HG03521 (cell line): ENCODE measurements around the gene MANEAL.
"Not testable (repeated sequence)": the region's sequence is repeated elsewhere in the genome, so short reads cannot be mapped to it uniquely, and the experiment has no call there.

Experiments
- ATAC-seq: cut with Tn5 transposase; IDR thresholded peaks from one replicate; pipeline ENCODE4 v1.9.1; 2021; ENCODE audit warnings: mild to moderate bottlenecking, moderate library complexity; ENCODE audit not compliant: unreplicated experiment

Gene MANEAL, protein sequence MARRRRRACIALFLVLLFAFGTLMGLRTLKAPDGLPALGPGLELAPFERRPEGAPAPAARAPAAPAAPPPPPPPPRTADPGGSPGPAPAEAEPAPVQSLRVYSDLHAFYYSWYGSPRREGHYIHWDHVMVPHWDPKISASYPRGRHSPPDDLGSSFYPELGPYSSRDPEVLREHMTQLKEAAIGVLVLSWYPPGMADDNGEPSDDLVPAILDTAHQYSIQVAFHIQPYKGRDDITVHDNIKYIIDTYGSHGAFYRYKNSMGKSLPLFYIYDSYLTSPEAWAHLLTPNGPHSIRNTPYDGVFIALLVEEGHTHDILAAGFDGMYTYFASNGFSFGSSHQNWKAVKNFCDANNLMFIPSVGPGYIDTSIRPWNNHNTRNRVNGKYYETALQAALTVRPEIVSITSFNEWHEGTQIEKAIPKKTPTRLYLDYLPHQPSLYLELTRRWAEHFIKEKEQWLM

DNA sequence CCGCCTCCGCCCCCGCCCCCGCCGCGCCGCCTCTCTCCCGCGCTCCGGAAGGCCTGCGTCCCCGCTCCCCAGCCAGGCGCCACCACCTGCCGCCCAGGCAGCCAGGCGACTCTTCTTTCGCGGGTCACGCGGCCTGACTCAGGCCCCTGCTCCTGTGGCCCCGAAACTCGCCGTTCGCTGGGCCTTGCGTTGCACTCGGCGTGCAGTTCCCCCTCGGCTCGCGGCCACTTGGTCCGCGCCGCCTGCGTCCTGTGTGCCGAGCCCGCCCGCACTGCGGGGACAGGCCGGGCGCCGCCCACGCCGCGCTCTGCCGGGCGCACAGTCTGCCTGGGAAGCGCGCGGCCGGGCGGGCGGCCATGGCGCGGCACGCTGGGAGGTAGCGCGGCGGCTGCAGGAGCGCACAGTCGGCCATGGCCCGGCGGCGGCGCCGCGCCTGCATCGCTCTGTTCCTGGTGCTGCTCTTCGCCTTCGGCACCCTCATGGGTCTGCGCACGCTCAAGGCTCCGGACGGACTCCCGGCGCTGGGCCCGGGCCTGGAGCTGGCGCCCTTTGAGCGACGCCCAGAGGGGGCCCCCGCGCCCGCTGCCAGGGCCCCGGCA lies at the start of gene MANEAL:
MANEAL (plus strand) TSS at position 75 of the 599 bp plus-strand sequence; CDS start at position 411, 336 bp downstream.
- ATAC-seq, result peak; percentile 58

DNA sequence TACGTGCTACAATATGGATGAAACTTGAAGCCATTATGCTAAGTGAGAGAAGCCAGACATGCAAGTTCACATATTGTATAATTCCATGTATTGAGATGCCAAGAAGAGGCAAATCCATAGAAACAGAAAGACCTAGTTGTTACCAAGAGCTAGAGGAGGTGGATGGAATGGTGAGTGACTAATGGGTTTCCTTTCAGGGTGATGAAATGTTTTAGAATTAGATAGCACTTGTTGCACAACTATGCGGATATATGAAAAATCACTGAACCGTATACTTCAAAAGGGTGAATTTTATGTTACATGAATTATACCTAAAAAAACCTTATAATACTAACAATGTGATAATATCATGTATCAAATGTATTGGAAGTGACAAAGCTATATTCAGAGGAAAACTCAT lies 46.8 kb upstream of the MANEAL start:
- no peak for ATAC-seq

DNA sequence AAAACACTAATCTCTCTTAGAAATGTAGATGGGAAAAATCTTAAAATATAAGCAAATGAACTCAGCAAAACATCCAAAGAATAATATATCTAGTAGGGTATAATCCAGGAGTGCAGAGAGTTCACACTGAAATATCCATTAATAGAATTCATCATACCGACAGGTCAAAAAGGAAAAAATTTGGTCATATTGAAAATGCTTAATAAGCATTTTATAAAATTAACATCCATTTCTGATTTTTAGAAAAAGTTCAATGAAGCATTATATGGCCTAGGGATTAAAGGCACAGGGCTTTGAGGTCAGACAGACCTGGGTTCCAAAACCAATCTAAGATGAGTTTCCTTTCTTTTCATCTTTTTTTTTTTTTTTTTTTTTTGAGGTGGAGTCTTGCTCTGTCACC lies 45.1 kb upstream of the MANEAL start:
- no peak for ATAC-seq

DNA sequence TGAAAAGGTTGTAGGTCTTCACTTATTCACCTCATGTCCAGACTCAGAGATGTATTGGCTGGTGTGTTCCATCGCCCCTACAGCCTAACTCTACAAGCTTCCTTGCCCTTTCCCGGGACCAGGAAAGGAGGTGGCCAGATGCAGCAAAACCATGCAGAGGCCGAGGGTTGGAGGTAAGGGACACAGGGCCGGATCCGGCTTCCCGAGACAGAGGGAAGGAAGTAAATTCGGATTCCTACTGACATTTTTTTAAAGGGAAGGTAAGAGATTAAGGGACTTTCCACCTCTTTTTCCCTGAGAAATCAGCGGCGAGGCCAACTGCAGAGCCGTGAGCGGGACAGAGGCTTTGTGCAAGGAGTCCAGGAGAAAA lies 41.4 kb upstream of the MANEAL start:
- ATAC-seq, result no peak

DNA sequence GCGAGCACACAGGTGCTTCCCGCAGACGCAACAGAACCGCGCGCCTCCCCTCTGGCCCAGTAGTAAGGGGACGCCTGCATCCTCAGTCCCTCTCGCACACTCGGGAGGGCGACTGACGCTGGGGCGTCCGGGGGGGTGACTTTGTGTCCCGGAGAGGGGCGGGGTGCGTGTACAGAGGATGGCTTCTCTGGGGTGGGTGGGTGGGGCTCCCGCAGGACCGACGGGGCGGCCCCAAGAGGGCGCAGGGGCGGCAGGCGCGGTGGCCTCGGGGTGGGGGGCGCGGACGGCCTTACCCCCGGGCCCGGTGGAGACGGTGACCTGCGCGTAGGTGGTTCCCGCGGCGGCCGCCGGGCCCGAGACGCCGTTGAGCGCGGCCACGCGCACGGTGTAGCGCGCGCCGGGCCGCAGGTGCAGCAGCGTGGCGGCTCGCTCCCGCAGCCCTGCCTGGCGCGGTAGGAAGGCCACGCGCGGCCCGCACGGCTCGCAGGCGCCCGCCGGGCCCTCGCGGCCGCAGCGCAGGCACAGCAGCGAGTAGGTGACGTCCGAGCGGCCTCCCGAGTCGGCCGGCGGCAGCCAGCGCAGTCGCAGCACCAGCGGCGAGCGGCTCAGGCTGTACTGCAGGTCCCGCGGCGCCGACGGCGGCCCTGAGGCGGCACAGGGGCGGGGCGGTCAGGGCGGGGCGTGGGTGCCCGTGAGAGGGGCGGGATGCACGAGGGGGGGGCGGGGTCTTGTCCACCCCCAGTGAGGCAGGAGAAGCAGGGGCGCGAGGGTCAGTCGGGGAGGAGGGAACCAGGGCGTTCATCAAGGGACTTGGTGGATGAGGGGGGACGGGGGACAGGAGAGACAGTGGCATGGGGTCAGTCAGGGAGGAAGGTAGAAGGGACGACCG lies 40.8 kb upstream of the MANEAL start:
- ATAC-seq, result no peak

DNA sequence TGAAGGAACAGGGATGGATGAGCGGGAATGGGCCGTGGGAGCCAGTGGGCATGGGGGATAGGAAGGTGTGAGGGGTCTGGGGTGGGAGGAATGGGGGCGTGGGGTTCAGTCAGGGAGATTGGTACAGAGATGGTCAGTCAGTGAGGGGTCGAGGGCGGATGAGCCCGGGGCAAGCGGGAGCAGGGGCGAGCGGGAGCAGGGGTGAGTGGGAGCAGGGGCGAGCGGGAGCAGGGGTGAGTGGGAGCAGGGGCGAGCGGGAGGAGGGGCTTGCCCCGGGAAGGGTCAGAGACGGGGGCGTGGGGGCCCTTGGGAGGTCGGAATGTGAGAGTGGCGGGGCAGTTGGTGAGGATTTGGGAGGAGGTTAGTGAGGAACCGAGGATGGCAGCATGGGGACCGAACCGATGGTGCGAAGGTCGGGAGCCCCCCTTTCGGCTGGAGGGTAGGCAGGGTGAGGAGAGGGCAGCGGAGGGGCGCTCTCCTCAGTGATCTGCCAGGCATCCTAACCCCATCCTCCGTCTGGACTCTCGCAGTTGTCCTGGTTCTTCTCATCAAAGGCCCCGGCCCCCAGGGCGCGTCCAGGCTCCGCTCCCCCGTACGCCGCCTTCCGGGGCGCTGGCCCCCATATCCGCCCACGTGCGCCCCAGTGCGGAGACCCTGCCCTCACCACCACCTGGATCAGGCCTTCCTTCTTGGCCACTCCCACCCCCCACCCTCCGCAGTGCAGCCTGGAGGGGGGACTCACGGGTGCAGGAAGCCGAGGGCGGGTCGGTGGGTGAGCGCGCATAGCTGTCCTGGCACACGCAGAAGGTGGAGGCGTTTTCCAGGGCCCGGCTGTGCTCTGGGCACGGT lies 40.0 kb upstream of the MANEAL start:
- ATAC-seq, result no peak

DNA sequence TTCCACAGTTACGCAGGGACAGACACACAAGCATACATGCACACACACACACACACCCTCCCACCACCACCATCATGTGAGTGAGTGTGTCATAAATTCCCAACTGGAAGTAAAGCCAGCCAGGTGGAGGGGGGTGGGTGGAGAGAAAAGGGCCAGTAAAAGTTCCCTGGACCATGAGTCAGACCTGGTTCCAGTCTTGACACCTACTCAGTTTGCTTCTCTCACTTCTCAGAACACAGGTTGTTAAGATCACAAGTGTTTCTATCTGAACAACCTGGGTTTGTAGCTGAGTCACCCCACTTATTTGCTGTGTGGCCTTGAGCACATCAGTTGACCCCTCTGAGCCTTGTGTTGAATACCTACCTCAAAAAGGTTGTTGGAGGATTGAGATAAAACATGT lies 38.4 kb upstream of the MANEAL start:
- ATAC-seq, result no peak

DNA sequence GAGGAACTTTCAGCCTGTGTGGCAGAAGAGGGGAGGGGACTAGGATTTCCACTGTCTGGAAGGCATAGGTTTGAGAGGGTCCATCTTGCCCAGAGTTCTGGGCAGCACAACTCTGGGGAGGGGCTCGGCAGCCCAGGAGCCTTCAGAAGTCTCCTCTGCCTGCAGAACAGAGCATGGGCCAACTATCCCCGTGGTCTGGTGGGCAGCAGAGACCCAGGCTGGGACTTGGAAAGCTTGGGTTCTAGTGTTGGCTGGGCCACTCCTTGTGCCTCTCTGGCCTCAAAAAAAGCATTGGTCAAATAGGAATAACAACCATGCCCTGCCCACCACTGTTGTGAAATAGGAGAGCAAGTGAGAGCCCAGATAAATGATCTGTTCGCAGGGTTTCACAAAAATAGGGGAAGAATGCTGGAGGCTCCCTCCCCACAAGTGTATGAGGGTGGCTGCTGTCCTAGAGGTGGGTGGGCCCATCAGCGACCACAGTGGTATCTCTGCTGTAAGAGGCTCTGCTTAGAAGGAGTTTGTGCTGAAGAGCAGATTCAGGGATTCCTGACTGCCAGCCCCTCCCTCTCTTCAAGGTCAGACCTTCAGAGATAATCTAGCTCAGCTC lies 37.6 kb upstream of the MANEAL start:
- ATAC-seq, result no peak

DNA sequence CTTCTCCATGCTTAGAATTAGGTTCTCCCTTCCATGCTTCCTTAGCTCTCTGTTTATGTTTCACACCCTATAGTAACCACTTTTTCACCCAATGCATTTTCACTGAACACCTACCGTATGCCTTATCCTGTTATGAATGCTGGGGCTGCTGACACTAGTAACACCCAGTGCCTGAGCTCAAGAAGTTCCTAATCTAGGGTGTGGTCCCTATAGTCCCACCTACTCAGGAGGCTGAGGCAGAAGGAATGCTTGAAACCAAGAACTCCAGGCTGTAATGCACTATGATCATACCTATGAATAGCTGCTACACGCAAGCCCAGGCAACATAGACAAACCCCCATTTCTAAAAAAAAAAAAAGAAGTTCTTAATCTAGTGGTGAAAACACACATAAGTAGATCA lies 34.2 kb upstream of the MANEAL start:
- ATAC-seq, result no peak

DNA sequence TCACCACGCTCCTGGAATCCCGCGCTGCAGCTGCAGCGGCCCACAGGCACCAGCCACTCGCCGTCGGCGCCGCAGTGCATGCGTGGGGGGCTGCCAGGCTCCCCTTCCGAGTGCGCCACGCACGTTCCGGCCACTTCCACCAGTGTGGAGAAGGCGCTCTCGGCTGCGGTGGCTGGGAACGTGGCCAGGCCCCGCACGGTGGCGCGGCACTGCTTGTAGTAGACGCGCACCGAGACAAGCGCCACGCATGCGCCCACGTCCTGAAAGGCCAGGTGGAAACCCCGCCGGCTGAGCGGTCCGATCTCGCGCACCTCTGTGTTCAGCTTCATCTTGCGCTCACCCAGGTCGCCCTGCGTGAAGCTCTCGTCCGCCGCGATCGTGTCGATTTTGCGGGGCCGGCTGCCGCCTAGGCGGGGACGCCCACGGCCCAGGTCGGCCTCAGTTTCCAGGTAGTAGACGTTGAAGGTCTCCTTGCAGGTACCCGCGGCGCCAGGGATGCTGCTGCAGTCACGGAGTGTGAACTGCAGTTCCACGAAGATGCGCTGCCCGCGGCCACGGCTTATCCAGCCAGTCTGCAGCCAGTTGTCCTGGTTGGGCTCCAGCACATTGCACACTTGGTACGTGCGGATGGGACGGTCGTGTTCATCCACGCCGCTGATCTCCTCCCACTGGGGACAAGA lies 32.1 kb upstream of the MANEAL start:
- ATAC-seq, result no peak

DNA sequence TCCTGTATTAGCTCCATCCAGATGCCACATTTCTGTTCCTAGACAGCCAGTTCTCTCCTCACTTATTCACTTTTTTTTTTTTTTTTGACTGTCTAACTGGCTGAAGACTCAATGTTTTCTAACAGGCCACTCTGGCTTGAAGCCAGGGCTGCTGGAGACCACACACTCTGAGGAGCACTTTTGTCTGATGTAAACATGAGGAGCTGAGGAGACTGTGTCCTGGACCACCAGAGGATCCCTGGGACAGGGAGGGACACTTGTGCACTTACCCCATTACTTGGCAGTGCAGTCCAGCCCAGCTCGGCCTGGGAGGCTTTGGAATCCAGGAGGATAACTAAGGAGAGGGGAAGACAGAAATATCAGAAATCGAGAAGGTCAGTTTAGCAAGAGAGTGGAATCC lies 31.1 kb upstream of the MANEAL start:
- no peak for ATAC-seq

DNA sequence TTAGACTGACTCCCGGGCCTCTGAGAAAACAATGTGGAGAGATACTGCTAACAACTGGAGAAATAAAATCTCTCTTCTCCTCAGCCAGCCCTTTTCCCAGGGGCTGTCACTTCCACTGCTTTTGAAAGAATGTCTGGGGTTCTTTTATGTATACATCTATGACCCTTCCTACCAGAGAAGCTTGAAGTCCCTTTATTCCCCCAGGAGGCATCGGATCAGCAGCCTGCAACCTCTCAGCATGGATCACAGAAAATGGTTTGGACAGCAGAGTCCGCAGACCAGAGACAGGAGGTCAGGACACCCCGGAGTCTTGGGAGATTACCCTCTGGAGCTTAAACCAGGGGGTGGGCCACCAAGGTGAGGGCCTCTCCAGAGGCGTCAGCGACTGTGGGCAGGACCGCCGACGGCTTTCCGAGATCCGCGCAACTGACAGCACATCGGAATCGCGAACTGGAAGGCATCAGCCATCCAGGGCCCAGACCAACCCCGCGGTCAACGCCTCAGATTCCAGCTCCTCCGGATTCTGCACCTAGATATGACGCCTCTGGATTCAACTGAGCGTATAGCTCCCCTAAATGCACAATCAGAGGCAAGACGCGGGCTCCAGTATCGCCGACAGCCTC lies 29.7 kb upstream of the MANEAL start:
- no peak for ATAC-seq

DNA sequence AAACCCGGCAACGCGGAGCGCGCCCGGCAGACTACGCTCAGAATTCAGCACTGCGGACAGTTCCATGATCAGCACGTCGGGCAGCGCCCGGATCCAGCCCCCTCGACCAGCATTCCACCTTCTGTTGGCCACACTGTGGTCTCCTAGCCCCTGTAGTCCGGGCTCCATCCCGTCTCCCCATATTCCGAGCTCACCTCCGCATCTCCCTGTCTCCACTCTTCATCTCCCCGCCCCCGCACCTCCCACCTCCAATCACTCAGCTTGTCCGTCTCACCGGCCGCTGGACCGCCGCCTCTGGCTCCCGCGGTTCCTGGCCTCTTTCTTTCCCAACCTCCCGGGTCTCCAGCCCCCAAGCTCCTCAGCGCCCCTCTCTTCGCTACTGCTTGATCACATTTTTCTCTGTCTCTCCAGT lies 29.2 kb upstream of the MANEAL start:
- ATAC-seq, result no peak

DNA sequence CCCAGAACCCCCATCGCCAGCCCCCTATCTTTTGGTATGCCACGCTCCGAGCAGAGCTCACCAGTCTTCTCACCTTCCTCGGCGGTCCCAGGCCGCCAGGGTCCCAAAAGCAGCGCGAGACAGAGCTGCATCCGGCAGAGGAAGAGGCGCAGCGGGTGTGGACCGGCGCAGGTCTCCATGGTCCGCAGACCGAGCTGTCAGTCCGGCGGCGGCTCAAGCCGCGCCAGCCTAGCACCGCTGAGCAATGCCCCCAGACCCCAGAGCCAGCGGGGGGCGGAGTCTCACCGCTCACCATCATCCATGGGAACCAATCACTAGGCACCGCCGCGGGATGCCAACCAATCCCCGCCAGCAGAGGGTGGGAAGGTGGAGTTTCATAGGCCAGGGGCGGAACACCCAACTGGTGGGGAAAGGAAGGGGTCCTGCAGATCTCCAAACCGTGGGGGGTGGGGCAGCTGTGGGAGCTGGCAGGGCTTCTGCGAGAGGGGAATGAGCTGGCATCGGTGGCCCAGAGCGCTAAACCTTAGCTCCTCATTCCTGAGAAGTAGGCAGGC lies 28.7 kb upstream of the MANEAL start, which contains the start of gene EPHA10:
EPHA10 (minus strand) TSS at position 233 of the 554 bp plus-strand sequence; CDS start at position 179, 54 bp downstream.
- no peak for ATAC-seq

DNA sequence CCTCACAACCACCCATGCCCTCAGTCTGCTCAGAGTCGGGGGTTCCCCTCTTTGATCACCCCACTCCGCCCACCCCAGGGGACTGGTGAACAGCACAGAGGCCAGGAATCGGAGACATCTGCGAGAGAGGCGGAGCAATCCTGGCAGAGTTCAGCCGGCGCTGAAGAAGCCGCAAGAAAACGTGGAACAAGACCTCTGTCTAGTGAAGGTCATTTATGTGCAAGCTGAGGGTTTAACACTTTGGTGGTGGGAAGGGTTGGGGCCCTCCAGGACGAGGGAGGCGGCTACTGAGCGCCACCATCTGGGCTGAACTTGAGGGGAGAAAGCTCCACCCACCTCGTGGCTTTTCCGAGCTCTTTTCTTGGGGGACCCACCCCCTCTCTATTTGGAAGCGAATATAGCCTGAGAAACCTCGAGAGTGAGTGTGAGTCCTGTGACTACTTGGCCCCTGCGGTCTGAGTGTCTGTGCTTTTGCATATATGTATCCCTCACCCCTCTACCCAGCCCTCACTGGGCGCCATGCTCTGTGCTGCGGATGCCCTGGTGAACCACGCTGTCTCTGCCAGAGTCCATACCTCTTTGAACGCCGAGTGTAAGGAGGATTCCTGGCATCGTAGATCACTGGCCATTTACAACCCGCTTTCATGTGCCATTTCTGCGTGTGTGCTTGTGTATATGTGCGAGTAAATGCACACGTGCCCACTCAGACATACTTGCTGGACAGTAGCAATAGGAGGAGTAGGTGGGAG lies 27.6 kb upstream of the MANEAL start:
- ATAC-seq, result no peak

DNA sequence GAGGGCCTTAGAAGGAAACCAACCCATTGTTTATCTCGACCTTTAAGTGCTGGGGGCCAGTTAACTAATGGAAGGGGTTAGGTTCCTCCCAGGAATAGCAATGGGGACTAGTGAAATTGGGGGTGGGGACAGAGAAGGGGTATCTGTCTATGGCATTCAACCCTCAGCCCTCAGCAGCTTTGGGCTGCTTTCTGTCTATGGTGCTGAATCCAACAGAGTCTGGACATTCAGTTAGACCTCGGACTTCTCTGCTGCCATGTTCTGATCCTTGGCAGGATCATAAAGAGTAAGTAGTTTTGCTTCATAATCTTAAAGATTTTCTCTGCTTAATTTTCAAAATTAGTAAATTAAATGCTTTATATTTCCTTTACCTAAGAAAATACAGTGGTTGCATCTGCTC lies 26.2 kb upstream of the MANEAL start:
- no peak for ATAC-seq

DNA sequence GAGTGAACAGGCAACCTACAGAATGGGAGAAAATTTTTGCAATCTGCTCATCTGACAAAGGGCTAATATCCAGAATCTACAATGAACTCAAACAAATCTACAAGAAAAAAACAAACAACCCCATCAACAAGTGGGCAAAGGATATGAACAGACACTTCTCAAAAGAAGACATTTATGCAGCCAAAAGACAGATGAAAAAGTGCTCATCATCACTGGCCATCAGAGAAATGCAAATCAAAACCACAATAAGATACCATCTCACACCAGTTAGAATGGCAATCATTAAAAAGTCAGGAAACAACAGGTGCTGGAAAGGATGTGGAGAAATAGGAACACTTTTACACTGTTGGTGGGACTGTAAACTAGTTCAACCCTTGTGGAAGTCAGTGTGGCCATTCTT lies 22.2 kb upstream of the MANEAL start:
- not testable (repeated sequence) for ATAC-seq

DNA sequence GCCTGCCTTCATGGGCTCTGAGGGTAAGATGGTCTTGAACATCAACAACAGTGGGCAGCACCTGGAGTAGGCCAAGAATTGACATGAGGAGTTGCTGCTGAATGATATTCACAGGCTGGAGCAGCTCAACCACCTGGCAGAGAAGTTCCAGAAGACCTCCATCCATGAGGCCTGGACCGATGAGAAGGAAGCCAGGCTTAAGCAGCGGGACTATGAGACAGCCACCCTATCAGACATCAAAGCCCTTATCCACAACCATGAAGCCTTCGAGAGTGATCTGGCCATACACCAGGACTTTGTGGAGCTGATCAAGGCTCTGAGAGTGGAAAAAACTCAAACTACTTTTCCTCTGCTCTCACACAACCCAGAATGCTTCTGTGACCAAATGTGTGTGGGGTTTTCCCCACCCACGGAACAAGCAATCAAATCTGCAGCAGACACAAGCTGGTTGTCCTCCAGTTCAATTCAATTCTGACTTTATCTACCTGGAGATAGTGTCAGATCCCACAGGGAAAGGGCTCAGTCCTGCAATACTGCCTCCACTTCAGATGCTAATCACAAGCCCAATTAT lies 16.6 kb upstream of the MANEAL start:
- no peak for ATAC-seq
